GM15510 (cell line): ENCODE results near the gene ACSM6.

Experiments
- POLR2A ChIP-seq: IDR thresholded peaks from 3 replicates; pipeline ENCODE4 v1.6.1; 2011; ENCODE audit warnings: borderline replicate concordance; ENCODE audit not compliant: insufficient read length; ENCODE audit errors: extremely low read depth

The ACSM6 gene

DNA sequence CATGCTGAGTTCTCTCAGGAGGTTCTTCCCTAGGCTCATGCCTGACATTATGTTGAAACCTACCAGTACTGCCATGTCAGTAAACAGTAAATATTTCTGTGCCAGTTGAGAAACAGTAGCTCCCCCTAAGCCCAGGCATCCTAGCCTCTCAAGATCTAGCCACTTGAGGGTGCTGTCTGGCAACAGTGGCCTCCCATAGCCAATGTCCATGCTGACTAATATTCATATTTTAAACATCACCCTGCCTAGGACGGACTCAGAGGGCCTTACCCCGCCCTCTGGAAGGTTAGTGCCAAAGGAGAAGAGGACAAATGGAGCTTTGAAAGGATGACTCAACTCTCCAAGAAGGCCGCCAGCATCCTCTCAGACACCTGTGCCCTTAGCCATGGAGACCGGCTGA lies 7.7 kb downstream of the ACSM6 start:
- TF ChIP-seq POLR2A, result no peak

DNA sequence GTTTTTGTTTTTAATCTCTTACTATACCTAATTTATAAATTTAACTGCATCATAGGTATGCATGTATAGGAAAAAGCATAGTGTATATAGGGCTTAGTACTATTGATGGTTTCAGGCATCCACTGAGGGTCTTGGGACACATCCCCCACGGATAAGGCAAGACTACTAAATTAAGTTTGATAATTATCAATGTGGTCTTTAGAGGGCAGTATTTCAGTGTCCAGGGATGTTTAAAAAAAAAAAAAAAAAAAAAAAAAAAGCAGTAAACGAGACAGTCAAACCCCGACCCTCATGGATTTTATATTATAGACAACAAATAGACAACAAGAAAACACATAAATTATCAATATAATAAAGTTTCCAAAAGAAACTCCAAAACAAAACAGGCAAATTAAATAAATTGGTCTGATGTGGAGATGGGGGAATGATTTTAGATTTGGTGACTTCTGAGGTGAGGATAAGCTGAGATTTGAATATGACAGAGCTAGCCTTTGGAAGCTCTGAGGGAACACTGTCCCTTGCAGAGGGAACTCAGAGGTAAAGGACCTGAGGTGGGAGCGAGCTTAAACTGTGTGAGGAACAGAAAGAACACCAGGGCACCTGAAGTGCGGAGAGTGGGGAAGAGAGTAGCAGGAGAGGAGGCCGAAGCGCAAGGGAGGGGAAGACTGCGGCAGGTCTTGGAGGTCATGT lies 14.8 kb downstream of the ACSM6 start:
- no peak for TF ChIP-seq POLR2A

DNA sequence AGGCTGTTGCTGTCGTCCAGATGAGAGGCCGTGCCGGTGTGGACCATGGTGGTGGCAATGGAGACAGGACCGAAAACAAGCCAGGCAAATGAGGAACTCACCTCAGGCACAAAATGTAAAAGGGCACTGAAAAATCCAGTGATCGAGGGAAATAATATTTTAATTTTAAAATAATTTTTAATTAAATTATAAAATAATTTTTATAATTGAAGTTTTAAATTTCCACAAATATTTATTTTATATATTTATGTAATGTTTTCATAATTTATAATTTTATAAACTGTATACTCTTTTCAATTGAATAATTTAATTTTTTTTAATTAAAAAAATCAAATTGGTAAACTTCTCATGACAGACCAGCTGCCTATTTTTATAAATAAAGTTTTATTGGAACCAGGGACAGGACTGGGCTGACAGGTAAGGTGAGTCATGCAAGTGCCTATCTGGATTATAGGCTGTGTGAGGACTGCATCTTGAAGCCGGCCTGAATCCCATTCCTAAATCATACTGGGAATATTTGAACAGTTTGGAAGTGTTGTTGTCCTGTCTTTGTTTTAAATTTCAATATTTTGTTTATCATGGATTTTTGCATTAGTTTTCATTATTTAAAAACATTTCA lies 15.6 kb downstream of the ACSM6 start:
- TF ChIP-seq POLR2A, result no peak

DNA sequence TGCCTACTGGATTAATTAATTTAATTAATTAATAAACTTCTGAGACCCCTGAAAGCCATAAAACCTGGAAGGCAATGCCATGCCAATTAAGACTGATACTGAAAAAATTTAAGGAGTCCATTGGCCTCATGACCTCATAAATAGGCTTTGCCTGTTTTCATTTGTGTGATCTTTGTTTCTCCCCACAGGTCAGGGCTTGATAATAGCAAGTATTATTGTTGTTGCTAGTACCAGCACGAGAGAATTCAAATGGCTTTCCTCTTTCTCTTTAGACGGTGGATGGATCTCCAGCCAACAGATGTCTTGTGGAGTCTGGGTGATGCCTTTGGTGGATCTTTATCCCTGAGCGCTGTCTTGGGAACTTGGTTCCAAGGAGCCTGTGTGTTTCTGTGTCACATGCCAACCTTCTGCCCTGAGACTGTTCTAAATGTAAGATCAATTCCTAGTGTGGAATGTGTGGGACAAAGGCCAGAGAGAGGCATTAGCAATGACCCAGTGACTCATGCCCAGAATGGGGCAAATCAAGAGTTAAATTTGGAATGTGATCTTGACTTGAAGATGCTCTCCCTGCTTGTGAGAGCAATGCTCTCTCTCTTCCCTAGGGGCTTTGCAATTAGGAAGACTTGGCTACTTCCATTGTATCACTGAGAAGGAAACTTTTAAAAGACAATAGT lies 17.7 kb downstream of the ACSM6 start:
- TF ChIP-seq POLR2A, result no peak

DNA sequence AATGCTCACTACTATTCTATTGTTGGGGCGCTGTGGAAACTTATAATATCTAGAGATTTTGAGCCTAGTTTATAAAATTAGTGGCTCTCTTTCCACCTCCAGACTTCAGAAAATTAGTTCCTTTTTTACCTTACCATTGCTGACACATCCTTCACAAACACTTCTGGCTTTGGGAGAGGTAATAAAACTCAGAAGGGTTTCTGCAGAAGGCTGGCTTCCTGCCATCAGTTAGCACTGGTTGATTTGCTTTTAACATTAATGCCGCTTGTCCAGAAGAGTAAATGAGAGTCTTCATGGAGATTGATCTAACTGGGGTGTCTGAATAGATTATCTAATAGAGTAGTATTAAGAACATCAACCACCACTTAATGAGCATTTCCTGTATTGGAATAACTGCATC lies 20.3 kb downstream of the ACSM6 start:
- TF ChIP-seq POLR2A, result no peak

- no peak for TF ChIP-seq POLR2A
Measured at GRCh38 chr10:95214793-95215192, 20.8 kb downstream of the ACSM6 start.

DNA sequence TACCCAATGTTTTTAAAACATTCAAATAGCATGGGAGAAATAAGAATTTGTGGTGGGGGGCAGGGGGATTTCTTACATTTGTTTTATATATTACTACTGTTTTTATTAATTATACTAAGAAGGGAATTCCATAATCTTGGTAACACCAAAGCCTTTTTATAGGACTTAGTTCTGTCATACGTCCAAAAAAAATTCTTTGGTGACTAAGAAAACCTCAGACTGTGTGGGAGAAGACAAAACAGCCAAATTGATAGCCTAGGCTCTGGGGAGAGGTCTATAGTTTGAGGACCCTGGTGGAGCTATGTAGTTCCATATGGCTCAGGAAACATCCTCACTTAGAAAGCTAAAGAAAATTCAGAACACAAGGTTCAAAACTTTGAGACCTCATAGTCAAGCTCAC lies 23.4 kb downstream of the ACSM6 start:
- TF ChIP-seq POLR2A, result no peak

GRCh38 chr10:95220539-95220938 lies 26.5 kb downstream of the ACSM6 start:
- TF ChIP-seq POLR2A, result no peak

DNA sequence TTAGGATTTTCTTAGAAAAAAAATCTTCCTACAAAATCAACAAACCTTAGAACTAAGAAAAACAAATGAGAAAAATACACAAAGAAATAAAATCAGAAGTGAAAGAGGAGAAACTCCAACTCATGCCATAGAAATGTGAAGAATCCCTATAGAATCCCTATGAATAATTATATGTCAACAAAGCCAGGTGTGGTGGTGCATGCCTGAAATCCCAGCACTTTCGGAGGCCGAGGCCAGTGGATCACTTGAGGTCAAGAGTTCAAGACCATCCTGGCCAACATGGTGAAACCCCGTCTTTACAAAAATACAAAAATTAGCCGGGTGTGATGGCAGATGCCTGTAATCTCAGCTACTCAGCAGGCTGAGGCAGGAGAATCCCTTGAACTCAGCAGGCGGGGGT lies 27.1 kb downstream of the ACSM6 start:
- TF ChIP-seq POLR2A, result no peak

DNA sequence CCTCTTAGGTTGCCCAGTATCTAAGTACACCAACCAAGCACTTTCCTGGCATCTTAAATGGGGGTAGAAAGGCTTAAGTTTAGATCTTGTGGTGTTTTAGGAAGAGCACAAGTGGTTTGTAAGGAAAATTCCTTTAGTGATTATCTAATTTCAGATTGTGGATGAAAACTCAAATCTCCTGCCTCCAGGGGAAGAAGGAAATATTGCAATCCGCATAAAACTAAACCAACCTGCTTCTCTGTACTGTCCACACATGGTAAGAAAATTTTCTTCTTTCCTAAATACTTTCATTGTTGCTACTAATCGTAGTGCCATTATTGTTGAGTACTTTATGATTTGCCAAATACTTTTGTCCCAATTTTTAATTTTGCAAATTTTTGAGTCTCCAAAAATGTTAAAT lies 31.1 kb downstream of the ACSM6 start:
- TF ChIP-seq POLR2A, result no peak

DNA sequence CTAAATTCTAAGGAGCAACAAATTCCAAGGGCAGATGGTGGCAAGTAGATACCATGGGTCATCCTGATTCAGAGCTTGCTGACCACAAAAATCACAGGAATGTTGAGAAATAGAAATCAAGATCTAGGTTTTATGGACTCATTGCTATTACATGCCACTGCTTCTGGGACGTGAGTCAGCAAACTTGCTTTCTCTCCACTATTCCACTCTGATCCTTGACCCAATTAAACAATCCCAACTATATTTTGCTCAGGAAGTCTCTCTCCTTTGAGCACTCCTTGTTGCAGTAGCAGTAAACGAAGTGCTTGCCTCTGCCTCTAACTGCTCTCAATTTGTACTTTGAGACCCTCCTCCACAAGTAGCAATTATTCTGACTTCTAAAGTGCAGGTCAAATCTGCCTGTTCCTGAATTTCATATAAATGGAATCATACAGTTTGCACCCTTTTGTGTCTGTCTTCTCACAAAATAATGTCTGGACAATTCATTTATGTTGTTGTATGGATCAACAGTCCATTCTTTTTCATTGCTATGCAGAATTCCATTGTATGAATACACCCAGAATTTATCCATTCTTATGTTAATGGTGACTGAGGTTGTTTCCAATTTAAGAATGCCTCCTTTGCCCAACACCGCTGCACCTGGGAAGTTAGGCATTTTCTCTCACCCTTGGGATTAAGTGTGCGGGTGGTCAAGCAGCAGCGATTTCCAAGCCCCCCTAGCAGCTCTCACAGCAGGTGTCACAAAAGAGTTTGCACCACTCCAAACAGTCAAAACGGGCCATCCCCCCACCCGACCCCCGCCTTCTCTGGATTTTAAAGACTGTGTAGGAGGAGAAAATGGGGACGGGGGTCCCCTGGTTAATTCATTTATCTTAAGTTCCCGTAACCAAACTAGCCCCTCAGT lies 35.9 kb downstream of the ACSM6 start:
- TF ChIP-seq POLR2A, result no peak

DNA sequence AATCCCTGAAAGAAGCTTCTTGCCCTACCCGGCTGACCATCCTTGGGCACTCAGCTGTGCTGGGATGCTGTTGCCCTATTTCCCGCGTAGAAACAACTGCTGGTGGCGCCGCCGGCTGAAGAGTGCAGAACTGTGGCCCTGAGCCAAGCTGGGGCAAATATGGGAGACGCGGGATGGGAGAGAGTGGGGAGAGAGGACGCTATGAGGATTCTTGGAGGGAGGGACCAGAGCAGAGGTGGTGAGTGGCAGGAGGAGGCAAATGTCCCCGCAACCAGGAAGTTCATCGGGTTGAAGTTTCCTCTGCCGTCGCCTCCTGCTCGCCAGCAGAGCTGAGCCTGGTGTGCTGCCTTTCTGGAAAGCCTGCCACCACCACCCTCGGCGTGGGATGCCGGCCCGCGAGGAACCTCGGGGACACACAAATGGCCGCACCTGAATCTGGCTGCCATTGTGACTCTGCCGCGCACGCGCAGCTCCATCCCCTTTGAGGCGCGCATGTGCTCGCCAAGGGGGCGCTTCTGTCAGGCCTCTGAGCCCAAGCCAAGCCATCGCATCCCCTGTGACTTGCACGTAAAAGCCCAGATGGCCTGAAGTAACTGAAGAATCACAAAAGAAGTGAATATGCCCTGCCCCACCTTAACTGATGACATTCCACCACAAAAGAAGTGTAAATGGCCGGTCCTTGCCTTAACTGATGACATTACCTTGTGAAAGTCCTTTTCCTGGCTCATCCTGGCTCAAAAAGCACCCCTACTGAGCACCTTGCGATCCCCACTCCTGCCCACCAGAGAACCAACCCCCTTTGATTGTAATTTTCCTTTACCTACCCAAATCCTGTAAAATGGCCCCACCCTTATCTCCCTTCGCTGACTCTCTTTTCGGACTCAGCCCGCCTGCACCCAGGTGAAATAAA lies 36.9 kb downstream of the ACSM6 start:
- peak; percentile 36 for TF ChIP-seq POLR2A

GRCh38 chr10:95233377-95234034 lies 39.5 kb downstream of the ACSM6 start:
- TF ChIP-seq POLR2A, result no peak
